Measurements from ENCODE around the gene PTCD2.
A peak's percentile ranks its signal among the peaks of the same experiment; 100 is the strongest.
"Not testable (repeated sequence)": the region's sequence is repeated elsewhere in the genome, so short reads cannot be mapped to it uniquely, and the experiment has no call there.

The PTCD2 gene

GRCh38 chr5:72298136-72298535 lies 22.0 kb upstream of the PTCD2 start:
- not testable (repeated sequence) for DNase-seq

GRCh38 chr5:72298711-72299110 lies 21.5 kb upstream of the PTCD2 start:
- DNase-seq, result no peak

GRCh38 chr5:72300590-72301339 lies 19.4 kb upstream of the PTCD2 start:
- no peak for DNase-seq

- no peak for DNase-seq
These were observed 18.6 kb upstream of the PTCD2 start for GRCh38 chr5:72301557-72301956.

- no peak for DNase-seq
These were observed 18.0 kb upstream of the PTCD2 start for GRCh38 chr5:72302171-72302570.

GRCh38 chr5:72305194-72306142 lies 14.7 kb upstream of the PTCD2 start:
- no peak for DNase-seq

- no peak for DNase-seq
These were observed 12.6 kb upstream of the PTCD2 start for GRCh38 chr5:72307573-72307967.

GRCh38 chr5:72307968-72308852 lies 12.0 kb upstream of the PTCD2 start:
- DNase-seq, result peak; percentile 96

GRCh38 chr5:72308853-72309191 lies 11.4 kb upstream of the PTCD2 start:
- no peak for DNase-seq

GRCh38 chr5:72313141-72313540 lies 7.0 kb upstream of the PTCD2 start:
- DNase-seq, result no peak

- DNase-seq, result no peak
These were observed 5.5 kb upstream of the PTCD2 start for GRCh38 chr5:72314571-72315172.

GRCh38 chr5:72319435-72319975 lies 668 bp upstream of the PTCD2 start:
- DNase-seq, result not testable (repeated sequence)

- no peak for DNase-seq
These were observed 4.1 kb downstream of the PTCD2 start for GRCh38 chr5:72324189-72324825.

- DNase-seq, result no peak
These were observed 5.6 kb downstream of the PTCD2 start for GRCh38 chr5:72325566-72326305.

- no peak for DNase-seq
These were observed 6.1 kb downstream of the PTCD2 start for GRCh38 chr5:72326306-72326649.

- DNase-seq, result no peak
These were observed 8.0 kb downstream of the PTCD2 start for GRCh38 chr5:72328172-72328571.

- DNase-seq, result no peak
These were observed 10.5 kb downstream of the PTCD2 start for GRCh38 chr5:72330712-72331111.

GRCh38 chr5:72337159-72337558 lies 17.0 kb downstream of the PTCD2 start:
- no peak for DNase-seq

GRCh38 chr5:72338689-72339209 lies 18.6 kb downstream of the PTCD2 start:
- DNase-seq, result no peak

- no peak for DNase-seq
These were observed 26.2 kb downstream of the PTCD2 start for GRCh38 chr5:72346398-72346797.

- no peak for DNase-seq
These were observed 27.7 kb downstream of the PTCD2 start for GRCh38 chr5:72347801-72348308.
